AG10803 (cell line): ENCODE measurements around the gene PCSK5.
"Not testable (repeated sequence)": the region's sequence is repeated elsewhere in the genome, so short reads cannot be mapped to it uniquely, and the experiment has no call there.

Experiments
- DNase-seq: peaks from one replicate; pipeline ENCODE4 v3.0.0; 2010; ENCODE audit warnings: low read depth
- H3K4me3 ChIP-seq: 2 replicates; pipeline ENCODE4 v1.5.1; 2011; ENCODE audit warnings: mild to moderate bottlenecking, low read length, control low read depth
- CTCF ChIP-seq: conservative IDR thresholded peaks from 2 replicates; pipeline ENCODE4 v1.5.1; 2011; ENCODE audit warnings: mild to moderate bottlenecking, low read length, control low read depth, inconsistent platforms

PCSK5 gene

GRCh38 chr9:76044266-76044819 is 153.9 kb downstream of the PCSK5 start:
- DNase-seq, result peak; percentile 45
- no peak for TF ChIP-seq CTCF
- H3K4me3 ChIP-seq, result no peak overlapping the region

- peak; percentile 16 for DNase-seq
- TF ChIP-seq CTCF, result no peak
- no peak overlapping the region for H3K4me3 ChIP-seq
Observed at GRCh38 chr9:76045221-76045620, 154.7 kb downstream of the PCSK5 start.

GRCh38 chr9:76049341-76049740 is 158.9 kb downstream of the PCSK5 start:
- TF ChIP-seq CTCF, result no peak
- no peak overlapping the region for H3K4me3 ChIP-seq
- no peak for DNase-seq

- no peak overlapping the region for H3K4me3 ChIP-seq
- DNase-seq, result no peak
- no peak for TF ChIP-seq CTCF
Observed at GRCh38 chr9:76067696-76068095, 177.2 kb downstream of the PCSK5 start.

- TF ChIP-seq CTCF, result no peak
- no peak for DNase-seq
- no peak overlapping the region for H3K4me3 ChIP-seq
Observed at GRCh38 chr9:76077537-76077936, 187.1 kb downstream of the PCSK5 start.

- not testable (repeated sequence) for DNase-seq, H3K4me3 ChIP-seq
Observed at GRCh38 chr9:76081281-76081680, 190.8 kb downstream of the PCSK5 start.

- H3K4me3 ChIP-seq, result no peak overlapping the region
- TF ChIP-seq CTCF, result no peak
- DNase-seq, result no peak
Observed at GRCh38 chr9:76082057-76082456, 191.6 kb downstream of the PCSK5 start.

- no peak for TF ChIP-seq CTCF
- H3K4me3 ChIP-seq, result no peak overlapping the region
- DNase-seq, result no peak
Observed at GRCh38 chr9:76085596-76085995, 195.1 kb downstream of the PCSK5 start.
